Mucosa of gallbladder (tissue), 1 donor: ENCODE data around the gene AAR2. TPM values are rescaled to one million over a fixed set of nuclear protein-coding genes. Genes with fewer than 3 reads are reported as not detected.
A peak's percentile ranks its signal among the peaks of the same experiment; 100 is the strongest.

Experiments
- DNase-seq: peaks from one replicate; pipeline ENCODE4 v3.0.0-alpha.2; 2020; ENCODE audit warnings: low spot score
- total RNA-seq: library from RNA; stranded (reverse); gene quantifications from one replicate; pipeline ENCODE4 v1.2.1, GENCODE V29; 2021
- donor health status: DM: no; HTN: no; CAD: no.

The AAR2 gene, protein sequence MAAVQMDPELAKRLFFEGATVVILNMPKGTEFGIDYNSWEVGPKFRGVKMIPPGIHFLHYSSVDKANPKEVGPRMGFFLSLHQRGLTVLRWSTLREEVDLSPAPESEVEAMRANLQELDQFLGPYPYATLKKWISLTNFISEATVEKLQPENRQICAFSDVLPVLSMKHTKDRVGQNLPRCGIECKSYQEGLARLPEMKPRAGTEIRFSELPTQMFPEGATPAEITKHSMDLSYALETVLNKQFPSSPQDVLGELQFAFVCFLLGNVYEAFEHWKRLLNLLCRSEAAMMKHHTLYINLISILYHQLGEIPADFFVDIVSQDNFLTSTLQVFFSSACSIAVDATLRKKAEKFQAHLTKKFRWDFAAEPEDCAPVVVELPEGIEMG
- 26.1 TPM for total RNA-seq

- peak; percentile 74 for DNase-seq
Measured at GRCh38 chr20:36235892-36236785, at the start of gene AAR2. TSS of gene AAR2 (plus strand) at chr20:36236478. CDS start at chr20:36239869, 3,391 bp downstream.

DNA sequence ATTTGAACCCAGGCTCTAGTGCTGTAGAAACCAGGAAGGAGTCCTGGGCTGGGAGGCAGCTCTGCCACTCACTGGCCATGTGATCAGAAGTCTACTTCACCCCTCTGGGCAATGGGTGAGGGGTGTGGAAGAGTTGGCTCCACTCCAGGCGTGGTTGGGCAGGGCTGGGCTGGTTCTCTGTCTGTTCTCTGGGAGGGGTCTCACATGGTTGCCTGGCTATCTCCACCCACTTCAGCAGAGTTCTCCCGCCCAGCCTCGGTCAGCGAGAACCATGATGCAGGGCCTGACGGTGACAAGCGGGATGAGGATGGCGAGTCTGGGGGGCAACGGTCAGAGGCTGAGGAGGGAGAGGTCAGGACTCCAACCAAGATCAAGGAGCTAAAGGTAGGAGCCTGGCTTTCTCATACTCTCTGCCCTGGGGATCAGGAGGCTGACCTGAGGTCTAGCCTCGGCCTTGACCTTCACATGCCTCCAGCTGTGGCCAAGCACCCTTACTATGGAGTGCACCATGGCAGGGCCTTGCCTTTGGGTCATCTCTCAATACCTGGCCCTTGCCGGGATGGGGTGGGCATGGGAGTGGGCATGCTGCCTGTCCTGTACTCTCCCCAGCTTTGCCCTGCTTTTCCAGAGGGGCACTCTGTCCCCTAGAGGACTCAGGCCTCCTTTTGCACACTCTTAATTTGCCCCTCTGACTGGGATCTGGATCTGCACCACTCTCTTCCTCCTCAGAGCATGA is 42.1 kb upstream of the AAR2 start:
- no peak for DNase-seq

DNA sequence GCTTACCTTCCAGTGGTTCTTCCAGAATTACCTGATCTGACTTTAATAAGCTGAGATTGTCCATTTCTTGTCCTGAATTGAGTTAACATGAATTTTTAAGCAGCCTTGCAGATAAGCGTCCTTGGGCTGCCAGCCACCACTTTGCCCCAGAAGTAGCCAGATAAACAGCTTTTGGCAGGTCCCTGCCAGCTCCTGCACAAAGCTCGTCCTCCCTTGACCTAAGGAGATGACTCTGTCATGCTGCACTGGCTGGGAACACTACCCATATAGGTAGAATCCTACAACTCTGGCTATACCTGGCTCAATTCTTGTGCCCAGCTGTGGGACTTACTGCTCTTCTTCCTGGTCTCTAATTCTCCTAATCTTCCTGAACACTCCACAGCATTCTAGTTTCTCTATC is 39.6 kb upstream of the AAR2 start:
- no peak for DNase-seq

GRCh38 chr20:36197271-36197670 is 39.0 kb upstream of the AAR2 start:
- DNase-seq, result no peak

DNA sequence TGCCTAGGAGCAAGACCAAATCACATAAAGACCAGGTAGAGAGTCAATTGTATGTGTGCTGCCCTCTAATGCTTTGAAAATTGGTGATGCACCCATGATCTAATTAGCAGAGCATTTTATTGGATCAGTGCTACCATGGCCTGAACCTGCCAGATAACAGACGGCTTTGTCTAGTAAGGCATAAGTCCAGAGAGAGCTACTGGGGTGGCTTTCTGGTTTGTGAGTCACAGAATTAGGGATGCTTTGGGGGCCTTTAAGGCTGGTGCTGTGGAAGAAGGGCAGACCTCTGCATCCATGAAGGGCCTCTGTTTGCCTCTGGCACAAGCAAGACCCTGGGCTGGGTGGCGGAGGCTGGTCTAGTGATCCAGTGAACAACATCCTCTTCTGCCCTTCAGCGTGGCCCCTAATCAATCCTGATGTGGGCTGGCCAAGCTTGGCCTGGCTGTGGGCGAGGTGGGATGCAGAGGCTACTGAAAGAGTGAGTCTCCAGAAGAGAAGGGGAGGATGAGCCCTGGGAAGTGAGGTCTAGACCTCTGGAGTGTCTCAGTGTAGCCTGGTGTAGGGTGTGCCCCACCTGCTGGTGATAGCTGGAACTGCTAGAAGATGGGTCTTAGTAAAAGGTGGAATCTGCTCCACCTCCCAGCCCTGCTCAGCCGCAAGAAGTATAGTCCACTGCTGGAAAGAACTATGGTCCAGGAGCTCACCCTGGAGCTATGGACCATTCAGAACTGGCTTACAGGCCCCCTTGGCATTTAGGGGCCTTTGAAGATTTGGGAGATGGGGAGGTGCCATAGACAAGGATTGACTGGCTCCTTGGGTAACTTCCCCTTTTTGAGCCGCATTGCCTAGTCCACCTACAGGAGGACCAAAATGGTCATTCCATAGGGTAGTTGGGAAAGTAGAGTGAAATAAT is 36.7 kb upstream of the AAR2 start:
- DNase-seq, result peak; percentile 80

DNA sequence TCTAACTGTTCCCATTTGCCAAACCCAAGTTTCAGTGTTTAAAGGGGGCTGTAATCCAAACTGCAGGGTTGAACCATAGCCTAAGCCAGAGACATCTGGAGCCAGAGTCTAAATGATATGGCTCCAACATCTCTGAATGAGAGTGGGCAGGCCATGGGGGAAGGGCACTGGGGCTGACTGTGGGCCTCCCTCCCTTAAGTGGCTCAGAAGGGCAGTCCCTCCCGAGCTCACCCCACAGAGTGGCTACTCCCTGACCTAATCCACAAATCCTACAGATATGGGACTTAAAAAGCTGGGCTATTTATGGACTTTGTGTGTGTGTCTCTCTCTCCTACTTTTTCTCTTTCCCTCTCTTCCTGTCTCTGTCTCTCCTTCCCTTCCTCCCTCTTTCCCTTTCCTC is 35.8 kb upstream of the AAR2 start:
- no peak for DNase-seq

GRCh38 chr20:36201198-36201597 is 35.1 kb upstream of the AAR2 start:
- DNase-seq, result no peak

- DNase-seq, result peak; percentile 57
Measured at GRCh38 chr20:36202891-36203338, 33.4 kb upstream of the AAR2 start.

DNA sequence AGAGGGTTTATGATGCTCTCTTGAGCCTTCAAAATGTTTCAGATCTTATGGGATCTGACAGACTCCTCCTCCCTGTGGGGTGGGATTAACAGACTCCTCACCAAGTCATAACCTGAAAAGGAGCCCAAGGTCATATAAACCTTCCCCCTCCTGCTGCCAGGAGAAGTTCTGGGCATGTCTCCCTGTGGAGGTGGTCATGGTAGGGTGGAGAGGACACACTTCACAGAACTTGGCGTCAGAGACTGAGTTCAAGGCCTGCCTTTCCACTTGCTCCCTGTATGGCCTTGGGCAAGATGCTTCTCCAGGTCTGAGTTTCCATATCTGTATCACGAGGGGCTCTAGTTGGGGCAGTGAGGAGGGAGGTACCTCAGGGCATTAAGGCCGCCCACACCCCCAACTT is 32.4 kb upstream of the AAR2 start:
- DNase-seq, result no peak

- DNase-seq, result no peak
Measured at GRCh38 chr20:36205026-36205425, 31.3 kb upstream of the AAR2 start.

- no peak for DNase-seq
Measured at GRCh38 chr20:36206068-36206467, 30.2 kb upstream of the AAR2 start.

DNA sequence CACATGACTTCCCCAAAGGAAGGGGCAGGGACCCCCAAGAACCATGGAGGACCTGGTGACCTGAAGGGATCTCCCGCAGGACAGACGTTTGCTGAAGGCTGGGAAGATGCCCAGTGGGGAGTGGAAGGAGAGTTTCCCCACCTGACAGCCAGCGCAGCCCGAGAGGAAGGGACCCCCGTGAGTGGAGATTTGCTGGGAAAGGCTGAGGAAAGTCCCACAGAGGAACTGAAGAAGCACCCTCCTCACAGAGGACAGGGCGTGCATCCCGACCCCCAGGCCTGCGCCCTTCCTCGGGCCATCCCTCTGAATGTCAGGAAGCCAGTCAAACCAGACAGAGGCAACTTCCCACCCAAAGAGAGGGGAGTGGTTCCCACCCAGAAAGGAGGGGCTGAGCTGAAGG is 29.6 kb upstream of the AAR2 start:
- DNase-seq, result no peak

GRCh38 chr20:36207602-36208001 is 28.7 kb upstream of the AAR2 start:
- DNase-seq, result no peak

DNA sequence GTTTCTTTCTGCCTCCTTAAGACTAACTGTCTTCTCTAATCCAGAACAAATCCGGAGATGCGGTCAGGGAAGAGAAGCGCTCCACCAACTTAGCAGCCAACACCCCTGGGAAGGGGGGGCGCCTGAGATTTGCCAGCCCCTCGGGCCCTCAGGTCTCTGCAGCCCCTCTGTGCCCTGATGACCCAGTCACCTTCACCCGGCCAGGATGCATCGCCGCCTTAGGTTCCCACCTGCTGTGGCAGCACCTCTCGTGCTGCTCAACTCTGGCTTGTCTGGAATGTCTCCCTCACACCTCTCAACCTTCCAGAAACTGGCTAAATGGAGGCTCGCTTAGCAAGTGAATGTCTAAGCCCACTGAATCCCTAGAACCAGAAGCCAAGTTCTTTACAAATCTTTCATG is 28.0 kb upstream of the AAR2 start:
- DNase-seq, result no peak

DNA sequence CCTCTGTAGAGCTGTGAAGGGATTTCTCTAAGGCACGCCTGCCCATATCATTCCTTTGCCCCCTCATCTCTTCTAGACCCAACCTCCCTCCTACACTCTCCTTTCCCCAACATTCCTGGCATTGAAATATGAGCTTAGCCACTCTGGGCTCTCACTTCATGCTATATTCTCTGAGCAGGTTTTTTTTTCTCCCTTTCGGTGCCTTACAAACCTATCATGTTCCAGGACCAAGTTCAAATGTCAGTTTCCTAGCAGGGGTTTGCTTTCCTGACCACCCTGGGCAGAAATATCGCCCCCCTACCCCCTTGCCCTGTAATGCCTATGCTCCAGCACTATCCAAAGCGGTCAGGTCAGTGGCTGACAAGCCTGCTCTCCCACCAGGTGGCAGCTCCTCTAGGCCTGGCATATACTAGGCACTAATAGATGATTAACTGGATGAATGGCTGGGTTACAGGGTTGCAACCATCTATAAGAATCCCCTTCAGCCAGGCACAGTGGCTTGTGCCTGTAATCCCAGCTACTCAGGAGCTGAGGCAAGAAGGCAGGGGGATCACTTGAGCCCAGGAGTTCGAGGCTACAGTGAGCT is 25.7 kb upstream of the AAR2 start:
- DNase-seq, result no peak

- DNase-seq, result no peak
Measured at GRCh38 chr20:36213362-36213761, 22.9 kb upstream of the AAR2 start.

GRCh38 chr20:36214684-36215256 is 21.5 kb upstream of the AAR2 start:
- no peak for DNase-seq

DNA sequence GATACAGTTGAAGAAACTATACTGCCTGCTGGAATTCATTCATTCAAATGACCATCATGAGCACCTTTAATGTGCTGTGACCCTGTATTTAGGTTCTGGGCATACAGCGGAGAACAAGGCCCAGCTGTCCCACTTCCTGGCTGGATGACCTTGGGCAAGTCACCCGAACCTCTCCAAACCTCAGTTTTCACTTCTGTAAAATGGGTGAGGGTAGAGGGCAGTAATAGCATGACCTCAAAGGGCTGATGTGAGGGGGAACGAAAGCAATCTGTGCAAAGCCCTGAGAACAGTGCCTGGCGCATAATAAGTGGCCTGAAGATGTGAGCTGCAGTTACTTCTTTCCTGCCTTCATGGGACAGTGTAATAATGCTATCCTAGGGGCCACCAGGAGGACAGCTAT is 20.5 kb upstream of the AAR2 start:
- no peak for DNase-seq

GRCh38 chr20:36216314-36217025 is 19.8 kb upstream of the AAR2 start:
- no peak for DNase-seq

DNA sequence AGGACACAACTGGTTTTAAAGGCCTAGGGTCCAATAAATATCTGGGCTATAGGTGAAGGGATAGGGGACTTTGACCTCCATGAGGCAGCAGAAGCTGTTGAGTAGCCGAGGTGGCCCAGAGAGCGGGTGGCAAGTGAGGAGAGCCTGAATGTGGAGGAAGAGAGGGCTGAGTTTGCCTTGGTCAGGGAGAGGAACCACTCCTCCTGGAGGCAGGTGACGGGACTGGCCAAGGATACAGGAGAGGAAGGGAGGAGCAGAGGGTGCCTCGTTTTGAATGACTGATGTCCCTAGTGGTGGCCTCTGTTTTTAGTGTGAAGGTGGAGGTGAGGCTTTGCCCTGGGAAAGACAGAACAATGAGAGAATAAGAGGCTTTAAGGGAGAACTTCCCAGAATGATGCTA is 19.1 kb upstream of the AAR2 start:
- no peak for DNase-seq
